Hepatocyte (in vitro differentiated cells): ENCODE results near the gene BCAS4.

Source experiments
- EZH2 ChIP-seq: fragments of 200-600 bp; sonication (generic); IDR thresholded peaks from 2 replicates; pipeline ENCODE4 v1.6.1; 2016; ENCODE audit warnings: antibody characterized with exemption, mild to moderate bottlenecking, borderline replicate concordance
- EZH2phosphoT487 ChIP-seq: fragments of 200-600 bp; sonication (generic); IDR thresholded peaks from one replicate; pipeline ENCODE4 v1.6.1; 2018; ENCODE audit warnings: antibody characterized with exemption, mild to moderate bottlenecking, low read depth, moderate library complexity; ENCODE audit not compliant: unreplicated experiment, severe bottlenecking
- TF ChIP-seq, protein P1 (sequence below): fragments of 200-600 bp; sonication (generic); IDR thresholded peaks from 2 replicates; pipeline ENCODE4 v1.5.1; 2016; ENCODE audit warnings: antibody characterized with exemption, mild to moderate bottlenecking; ENCODE audit not compliant: poor library complexity

DNA sequence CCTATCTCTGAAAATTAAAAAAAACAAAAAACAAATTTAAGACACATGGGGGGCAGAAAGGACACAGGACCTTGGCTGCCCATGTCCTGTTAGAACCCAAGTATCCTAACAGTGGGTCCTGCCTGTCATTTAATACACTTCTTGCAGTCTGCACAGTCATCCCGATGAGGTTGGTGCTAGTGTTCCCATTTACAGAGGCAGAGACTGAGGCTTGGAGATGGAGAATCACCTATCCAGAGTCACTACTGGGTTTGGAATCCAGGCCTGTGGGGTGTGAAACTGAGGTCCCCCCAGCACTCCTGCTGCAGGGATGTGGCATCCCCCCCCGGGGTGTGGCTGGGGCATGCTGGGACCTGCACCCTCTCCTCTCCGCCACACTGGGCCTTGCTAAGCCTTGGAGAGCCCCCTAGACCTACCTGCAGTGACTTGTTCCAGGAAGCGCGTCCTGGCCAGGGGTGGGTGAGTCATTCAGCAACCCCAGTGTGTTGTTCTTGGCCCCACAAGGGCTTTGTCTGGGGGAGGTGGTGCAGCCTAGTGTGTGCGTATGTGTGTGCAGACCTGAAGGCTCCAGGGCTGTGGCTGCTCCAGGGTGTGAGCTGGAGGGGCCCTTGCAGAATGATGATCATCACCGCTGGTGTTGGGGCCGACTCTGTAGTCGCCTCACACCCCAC is 49.7 kb downstream of the BCAS4 start:
- TF ChIP-seq, protein P1, sequence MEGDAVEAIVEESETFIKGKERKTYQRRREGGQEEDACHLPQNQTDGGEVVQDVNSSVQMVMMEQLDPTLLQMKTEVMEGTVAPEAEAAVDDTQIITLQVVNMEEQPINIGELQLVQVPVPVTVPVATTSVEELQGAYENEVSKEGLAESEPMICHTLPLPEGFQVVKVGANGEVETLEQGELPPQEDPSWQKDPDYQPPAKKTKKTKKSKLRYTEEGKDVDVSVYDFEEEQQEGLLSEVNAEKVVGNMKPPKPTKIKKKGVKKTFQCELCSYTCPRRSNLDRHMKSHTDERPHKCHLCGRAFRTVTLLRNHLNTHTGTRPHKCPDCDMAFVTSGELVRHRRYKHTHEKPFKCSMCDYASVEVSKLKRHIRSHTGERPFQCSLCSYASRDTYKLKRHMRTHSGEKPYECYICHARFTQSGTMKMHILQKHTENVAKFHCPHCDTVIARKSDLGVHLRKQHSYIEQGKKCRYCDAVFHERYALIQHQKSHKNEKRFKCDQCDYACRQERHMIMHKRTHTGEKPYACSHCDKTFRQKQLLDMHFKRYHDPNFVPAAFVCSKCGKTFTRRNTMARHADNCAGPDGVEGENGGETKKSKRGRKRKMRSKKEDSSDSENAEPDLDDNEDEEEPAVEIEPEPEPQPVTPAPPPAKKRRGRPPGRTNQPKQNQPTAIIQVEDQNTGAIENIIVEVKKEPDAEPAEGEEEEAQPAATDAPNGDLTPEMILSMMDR, result no peak
- TF ChIP-seq EZH2phosphoT487 (no peak), EZH2 (no peak)
